ENCODE data around the gene ITM2B. TPM values are rescaled to one million over a fixed set of nuclear protein-coding genes. Genes with fewer than 3 reads are reported as not detected.

Gene ITM2B
- total RNA-seq, 3 donors from 2014 or later = 418 to 517 (median 511) TPM

DNA sequence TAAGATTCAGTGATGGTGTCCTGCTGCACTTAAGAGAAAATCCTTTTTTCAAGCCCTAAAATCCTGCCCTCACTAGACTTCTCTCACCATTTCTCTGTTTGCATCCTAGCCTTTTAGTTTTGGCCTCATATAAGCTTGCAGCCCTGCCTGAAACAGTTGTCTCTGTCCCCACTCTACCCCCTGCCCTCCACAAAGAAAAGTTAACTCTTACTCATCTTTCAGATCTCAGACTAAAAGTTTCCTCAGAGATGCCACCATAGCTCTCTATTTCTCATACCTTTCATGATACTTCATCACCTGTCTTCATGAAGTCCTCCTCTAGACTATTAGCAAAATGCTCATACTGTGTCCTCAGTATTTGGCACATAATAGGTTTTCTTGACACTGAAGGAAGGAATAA lies 33.1 kb downstream of the ITM2B start:
- H3K4me3 ChIP-seq = no peak overlapping the region
- H3K9me3 ChIP-seq = no peaks in the 10 kb centered on the region
- no peaks in the 10 kb centered on the region for H3K36me3 ChIP-seq (ENCODE audit: low read depth)
- intact Hi-C loops (cut with DNase I, micrococcal nuclease) = no loop called here
- TF ChIP-seq, protein P1, sequence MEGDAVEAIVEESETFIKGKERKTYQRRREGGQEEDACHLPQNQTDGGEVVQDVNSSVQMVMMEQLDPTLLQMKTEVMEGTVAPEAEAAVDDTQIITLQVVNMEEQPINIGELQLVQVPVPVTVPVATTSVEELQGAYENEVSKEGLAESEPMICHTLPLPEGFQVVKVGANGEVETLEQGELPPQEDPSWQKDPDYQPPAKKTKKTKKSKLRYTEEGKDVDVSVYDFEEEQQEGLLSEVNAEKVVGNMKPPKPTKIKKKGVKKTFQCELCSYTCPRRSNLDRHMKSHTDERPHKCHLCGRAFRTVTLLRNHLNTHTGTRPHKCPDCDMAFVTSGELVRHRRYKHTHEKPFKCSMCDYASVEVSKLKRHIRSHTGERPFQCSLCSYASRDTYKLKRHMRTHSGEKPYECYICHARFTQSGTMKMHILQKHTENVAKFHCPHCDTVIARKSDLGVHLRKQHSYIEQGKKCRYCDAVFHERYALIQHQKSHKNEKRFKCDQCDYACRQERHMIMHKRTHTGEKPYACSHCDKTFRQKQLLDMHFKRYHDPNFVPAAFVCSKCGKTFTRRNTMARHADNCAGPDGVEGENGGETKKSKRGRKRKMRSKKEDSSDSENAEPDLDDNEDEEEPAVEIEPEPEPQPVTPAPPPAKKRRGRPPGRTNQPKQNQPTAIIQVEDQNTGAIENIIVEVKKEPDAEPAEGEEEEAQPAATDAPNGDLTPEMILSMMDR (IDR thresholded peaks at IDR 0.05) = no peak
- no peaks in the 10 kb centered on the region for H3K4me1 ChIP-seq (ENCODE audit: low read depth)
- DNase-seq (no peak), ATAC-seq (no peak)

DNA sequence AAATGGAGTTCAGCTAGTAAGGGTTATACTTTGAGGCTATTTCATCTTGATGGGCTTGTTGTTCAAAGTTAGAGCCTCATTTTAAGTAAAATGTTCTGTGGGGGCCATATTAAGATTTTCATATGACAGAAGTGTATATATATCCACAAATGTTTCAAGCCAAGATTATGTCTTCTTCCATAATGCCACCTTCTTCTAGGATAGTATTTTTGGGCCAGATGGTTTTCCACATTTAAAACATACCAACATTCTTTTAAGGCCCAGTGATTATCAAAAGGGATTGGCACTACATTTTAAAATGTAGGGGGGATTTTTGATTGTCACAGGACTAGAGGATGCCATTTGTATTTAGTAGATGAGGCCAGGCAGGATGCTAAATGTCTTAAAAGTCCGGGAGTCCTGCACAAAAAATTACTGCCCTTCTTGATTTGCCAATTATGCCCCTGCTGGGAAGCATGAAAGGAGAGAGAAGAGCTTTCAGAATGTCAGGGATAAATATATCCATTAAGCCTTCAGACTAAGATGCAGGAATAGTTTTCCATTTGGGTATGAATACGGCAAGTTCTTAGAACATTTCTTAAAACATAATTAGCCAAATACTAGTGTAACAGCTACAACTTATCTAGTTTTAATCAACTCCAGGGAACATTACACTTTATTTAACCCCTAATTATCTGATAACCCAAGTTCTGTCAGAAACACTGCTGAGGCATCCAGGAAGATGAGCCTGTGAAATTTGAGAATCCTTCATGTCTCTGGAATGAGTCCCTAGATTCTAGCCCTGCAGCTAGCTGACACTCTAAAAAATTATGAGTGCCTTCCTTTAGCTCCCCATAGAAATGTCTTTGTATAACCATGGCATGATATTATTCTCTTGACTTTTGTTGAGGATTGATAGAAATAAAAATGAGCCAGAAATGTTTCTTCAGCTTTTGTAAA lies 34.0 kb downstream of the ITM2B start:
- ATAC-seq = no peak
- TF ChIP-seq, protein P1 (IDR thresholded peaks at IDR 0.05) = no peak
- DNase-seq = no peak
- intact Hi-C loops (cut with DNase I, micrococcal nuclease) = no loop called here
- Histone ChIP-seq H3K36me3 (ENCODE audit: low read depth) (no peaks in the 10 kb centered on the region), H3K4me1 (ENCODE audit: low read depth) (no peaks in the 10 kb centered on the region), H3K4me3 (no peak overlapping the region), H3K9me3 (no peaks in the 10 kb centered on the region)

DNA sequence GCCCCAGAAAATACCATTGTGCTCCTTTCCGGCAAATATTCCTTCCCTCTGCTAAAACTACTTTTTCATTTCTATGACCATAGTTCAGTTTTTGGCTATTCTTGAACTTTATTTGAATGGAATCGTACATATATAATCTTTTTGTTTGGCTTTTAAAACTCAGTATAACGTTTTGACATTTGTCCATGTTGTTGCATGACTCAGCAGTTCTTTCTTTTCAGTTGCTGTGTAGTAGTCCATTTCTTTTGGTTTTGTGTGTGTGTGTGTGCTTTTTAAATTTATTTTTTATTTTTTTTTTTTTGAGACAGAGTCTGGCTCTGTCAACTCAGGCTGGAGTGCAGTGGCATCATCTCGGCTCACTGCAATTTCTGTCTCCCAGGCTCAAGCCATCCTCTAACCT lies 35.0 kb downstream of the ITM2B start:
- intact Hi-C loops (cut with DNase I, micrococcal nuclease) = no loop called here
- Histone ChIP-seq H3K4me3 (no peak overlapping the region), H3K9me3 (no peaks in the 10 kb centered on the region), H3K4me1 (ENCODE audit: low read depth) (no peaks in the 10 kb centered on the region), H3K36me3 (ENCODE audit: low read depth) (no peaks in the 10 kb centered on the region)
- TF ChIP-seq, protein P1 (IDR thresholded peaks at IDR 0.05) = no peak
- no peak for ATAC-seq
- no peak for DNase-seq

DNA sequence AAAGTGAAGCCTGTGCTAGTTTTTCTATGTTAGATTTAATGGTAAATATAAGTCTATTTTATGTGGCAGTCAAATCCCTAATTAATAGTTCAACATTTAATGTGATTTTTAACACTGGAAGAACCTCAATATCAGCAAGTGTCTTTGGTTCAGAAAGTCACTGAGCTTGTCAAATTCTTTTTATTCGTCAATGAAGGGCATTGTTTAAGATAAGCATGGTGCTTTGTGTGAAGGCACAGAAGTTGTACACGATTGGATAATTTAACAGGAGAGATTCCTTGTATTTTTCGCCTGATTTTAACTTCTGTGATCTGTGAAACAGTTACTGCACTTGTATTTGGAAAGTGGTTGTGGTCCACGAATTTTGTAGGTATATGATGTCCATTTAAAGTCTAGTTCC lies 40.3 kb downstream of the ITM2B start:
- Histone ChIP-seq H3K9me3 (no peaks in the 10 kb centered on the region), H3K36me3 (ENCODE audit: low read depth) (no peaks in the 10 kb centered on the region), H3K4me3 (no peak overlapping the region), H3K4me1 (ENCODE audit: low read depth) (no peaks in the 10 kb centered on the region)
- no peak for DNase-seq
- ATAC-seq = no peak
- TF ChIP-seq, protein P1 (IDR thresholded peaks at IDR 0.05) = no peak
- intact Hi-C loops (cut with DNase I, micrococcal nuclease) = no loop called here

DNA sequence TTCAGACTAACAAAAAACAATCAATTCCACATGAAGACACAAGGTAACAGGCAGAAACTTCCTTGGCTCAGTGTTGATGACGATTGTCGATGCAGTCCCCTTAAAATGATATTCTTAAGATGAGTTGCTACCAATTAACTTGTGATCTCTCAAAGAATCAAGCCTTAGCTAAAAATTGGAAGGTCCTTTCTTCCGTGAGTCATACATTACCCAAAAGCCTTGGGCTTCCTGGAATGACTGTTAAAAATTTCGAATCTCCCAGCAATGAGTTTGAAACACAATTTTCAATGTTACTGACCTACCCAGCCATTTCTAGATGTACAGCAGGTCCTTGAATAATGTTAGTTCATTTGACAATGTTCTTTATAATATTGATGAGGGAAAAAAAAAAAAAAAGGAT lies 42.5 kb downstream of the ITM2B start:
- Histone ChIP-seq H3K36me3 (ENCODE audit: low read depth) (no peaks in the 10 kb centered on the region), H3K4me3 (no peak overlapping the region), H3K9me3 (no peaks in the 10 kb centered on the region), H3K4me1 (ENCODE audit: low read depth) (no peaks in the 10 kb centered on the region)
- TF ChIP-seq, protein P1 (IDR thresholded peaks at IDR 0.05) = no peak
- intact Hi-C loops (cut with DNase I, micrococcal nuclease) = no loop called here
- DNase-seq (no peak), ATAC-seq (no peak)
